ENCODE measurements around the gene PLEKHM2. TPM values are rescaled to one million over a fixed set of nuclear protein-coding genes. Genes with fewer than 3 reads are reported as not detected.

Gene PLEKHM2
- polyA plus RNA-seq, 1 donor (not counting 4 experiments of a cell fraction or from before 2014, with no cell fraction given): 30.0 TPM

DNA sequence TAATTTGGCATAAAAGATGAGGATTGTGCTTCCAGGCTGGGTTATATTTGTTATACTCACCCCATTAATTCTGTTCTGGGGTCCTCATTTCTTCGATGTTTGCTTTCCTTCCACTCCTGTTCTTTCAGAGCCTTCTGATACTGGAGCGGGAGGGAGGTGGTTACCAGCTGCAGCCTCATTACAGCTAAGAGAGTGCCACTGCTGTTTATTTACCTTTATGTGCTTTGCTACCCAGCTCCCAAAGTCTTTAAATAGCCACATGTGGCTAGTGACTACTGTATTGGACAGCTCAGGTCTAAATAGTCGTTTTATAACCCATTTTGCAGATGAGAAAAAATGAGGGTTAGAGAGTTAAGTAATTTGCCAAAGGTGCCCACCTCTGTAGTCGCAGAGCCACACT lies 25.1 kb downstream of the PLEKHM2 start:
- peaks cover 2% of the 10 kb centered on the region for H3K9me1 ChIP-seq (ENCODE audit: control insufficient read depth, extremely low read depth, insufficient read depth, low read length)
- H4K20me1 ChIP-seq (ENCODE audit: control insufficient read depth, extremely low read depth, insufficient read depth, low read length): peaks cover 3% of the 10 kb centered on the region
- peaks cover 10 to 11% of the 10 kb centered on the region in 2 experiments for H3K36me3 ChIP-seq (ENCODE audit: control insufficient read depth in 2 of 2, extremely low read depth in 1 of 2, insufficient read depth in 2 of 2, low read length in 2 of 2)
- no peaks in the 10 kb centered on the region for H3K27me3 ChIP-seq (ENCODE audit: control insufficient read depth, extremely low read depth, insufficient read depth, low read length)
- no peak overlapping the region for H3K4me3 ChIP-seq (ENCODE audit: control insufficient read depth in 2 of 3, extremely low read depth in 1 of 3, insufficient read depth in 2 of 3, low read depth in 1 of 3, low read length in 3 of 3)
- no peaks in the 10 kb centered on the region for H3K9me3 ChIP-seq (ENCODE audit: control insufficient read depth, low read depth, low read length)
- dilution Hi-C loops (cut with MboI; ENCODE audit: extremely low pct_ligation_motif_present, low sequenced_read_pairs): no loop called here
- no peak overlapping the region for H3K27ac ChIP-seq (ENCODE audit: control insufficient read depth, insufficient read depth, low read length)
- TF ChIP-seq EZH2 (IDR thresholded peaks at IDR 0.05; ENCODE audit: low read length): no peak
- TF ChIP-seq, protein P1, sequence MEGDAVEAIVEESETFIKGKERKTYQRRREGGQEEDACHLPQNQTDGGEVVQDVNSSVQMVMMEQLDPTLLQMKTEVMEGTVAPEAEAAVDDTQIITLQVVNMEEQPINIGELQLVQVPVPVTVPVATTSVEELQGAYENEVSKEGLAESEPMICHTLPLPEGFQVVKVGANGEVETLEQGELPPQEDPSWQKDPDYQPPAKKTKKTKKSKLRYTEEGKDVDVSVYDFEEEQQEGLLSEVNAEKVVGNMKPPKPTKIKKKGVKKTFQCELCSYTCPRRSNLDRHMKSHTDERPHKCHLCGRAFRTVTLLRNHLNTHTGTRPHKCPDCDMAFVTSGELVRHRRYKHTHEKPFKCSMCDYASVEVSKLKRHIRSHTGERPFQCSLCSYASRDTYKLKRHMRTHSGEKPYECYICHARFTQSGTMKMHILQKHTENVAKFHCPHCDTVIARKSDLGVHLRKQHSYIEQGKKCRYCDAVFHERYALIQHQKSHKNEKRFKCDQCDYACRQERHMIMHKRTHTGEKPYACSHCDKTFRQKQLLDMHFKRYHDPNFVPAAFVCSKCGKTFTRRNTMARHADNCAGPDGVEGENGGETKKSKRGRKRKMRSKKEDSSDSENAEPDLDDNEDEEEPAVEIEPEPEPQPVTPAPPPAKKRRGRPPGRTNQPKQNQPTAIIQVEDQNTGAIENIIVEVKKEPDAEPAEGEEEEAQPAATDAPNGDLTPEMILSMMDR (optimal IDR thresholded peaks at IDR 0.05 in 1 of 3, IDR thresholded peaks at IDR 0.05 in 1 of 3, conservative IDR thresholded peaks at IDR 0.05 in 1 of 3; ENCODE audit: extremely low read depth in 1 of 3, insufficient read depth in 2 of 3, low read length in 3 of 3): no peak
- peaks cover 63% of the 10 kb centered on the region for H3K79me2 ChIP-seq (ENCODE audit: control insufficient read depth, insufficient read depth, low read length)
- no peaks in the 10 kb centered on the region for H3K4me1 ChIP-seq (ENCODE audit: control insufficient read depth, extremely low read depth, insufficient read depth, low read length)
- no peak overlapping the region for H3K4me2 ChIP-seq (ENCODE audit: control insufficient read depth, extremely low read depth, insufficient read depth, low read depth, low read length)
- FAIRE-seq (no peak), DNase-seq (ENCODE audit: low read depth, low spot score) (no peak)
- no peak overlapping the region for H3K9ac ChIP-seq (ENCODE audit: control insufficient read depth, extremely low read depth, insufficient read depth, low read length)
- H2AFZ ChIP-seq (ENCODE audit: control insufficient read depth, low read length): no peak overlapping the region

DNA sequence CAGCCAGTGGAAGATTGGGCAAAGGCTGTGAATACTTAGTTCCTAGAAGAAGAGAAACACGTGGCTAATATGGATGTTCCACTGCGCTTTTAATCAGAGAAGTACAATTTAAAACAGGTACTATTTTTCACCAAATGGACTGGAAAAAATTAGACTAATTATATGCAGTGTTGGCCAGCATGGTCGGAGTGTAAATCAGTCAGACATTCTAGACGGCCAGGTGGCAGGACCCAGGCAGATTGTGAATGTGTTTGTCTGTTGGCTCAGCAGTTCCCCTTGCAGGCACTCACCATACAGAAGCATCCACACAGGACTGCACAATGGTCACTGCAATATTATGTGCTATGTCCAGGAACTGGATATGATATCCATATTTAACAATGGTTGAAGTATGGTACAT lies 28.0 kb downstream of the PLEKHM2 start:
- FAIRE-seq (no peak), DNase-seq (ENCODE audit: low read depth, low spot score) (no peak)
- Histone ChIP-seq H4K20me1 (ENCODE audit: control insufficient read depth, extremely low read depth, insufficient read depth, low read length) (no peaks in the 10 kb centered on the region), H3K27me3 (ENCODE audit: control insufficient read depth, extremely low read depth, insufficient read depth, low read length) (no peaks in the 10 kb centered on the region), H3K79me2 (ENCODE audit: control insufficient read depth, insufficient read depth, low read length) (peaks cover 47% of the 10 kb centered on the region), H3K27ac (ENCODE audit: control insufficient read depth, insufficient read depth, low read length) (no peak overlapping the region), H3K4me3 (ENCODE audit: control insufficient read depth in 2 of 3, extremely low read depth in 1 of 3, insufficient read depth in 2 of 3, low read depth in 1 of 3, low read length in 3 of 3) (no peak overlapping the region), H3K9me1 (ENCODE audit: control insufficient read depth, extremely low read depth, insufficient read depth, low read length) (peaks cover 2% of the 10 kb centered on the region), H3K9ac (ENCODE audit: control insufficient read depth, extremely low read depth, insufficient read depth, low read length) (no peak overlapping the region), H3K4me2 (ENCODE audit: control insufficient read depth, extremely low read depth, insufficient read depth, low read depth, low read length) (no peak overlapping the region), H2AFZ (ENCODE audit: control insufficient read depth, low read length) (no peak overlapping the region), H3K36me3 (ENCODE audit: control insufficient read depth in 2 of 2, extremely low read depth in 1 of 2, insufficient read depth in 2 of 2, low read length in 2 of 2) (peaks cover 17 to 19% of the 10 kb centered on the region in 2 experiments), H3K4me1 (ENCODE audit: control insufficient read depth, extremely low read depth, insufficient read depth, low read length) (no peaks in the 10 kb centered on the region), H3K9me3 (ENCODE audit: control insufficient read depth, low read depth, low read length) (no peaks in the 10 kb centered on the region)
- no peak for TF ChIP-seq EZH2 (IDR thresholded peaks at IDR 0.05; ENCODE audit: low read length)
- TF ChIP-seq, protein P1 (optimal IDR thresholded peaks at IDR 0.05 in 1 of 3, IDR thresholded peaks at IDR 0.05 in 1 of 3, conservative IDR thresholded peaks at IDR 0.05 in 1 of 3; ENCODE audit: extremely low read depth in 1 of 3, insufficient read depth in 2 of 3, low read length in 3 of 3): no peak
- dilution Hi-C loops (cut with MboI; ENCODE audit: extremely low pct_ligation_motif_present, low sequenced_read_pairs): no loop called here

Data from keratinocyte (primary cell).